Measurements from ENCODE around the gene KCNAB3.

Gene KCNAB3

GRCh38 chr17:7971651-7972050 is 42.0 kb upstream of the KCNAB3 start:
- H3K36me3 Mint-ChIP-seq (ENCODE audit: low read depth) = no peaks in the 10 kb centered on the region
- no peak overlapping the region for H3K27ac Mint-ChIP-seq
- H3K4me1 Mint-ChIP-seq = peaks cover under 1% of the 10 kb centered on the region
- H3K27me3 Mint-ChIP-seq (ENCODE audit: low read depth) = peaks cover 21% of the 10 kb centered on the region
- no peak overlapping the region for H3K4me3 Mint-ChIP-seq
- H3K9me3 Mint-ChIP-seq = peaks cover 17% of the 10 kb centered on the region
- TF ChIP-seq, protein P1, sequence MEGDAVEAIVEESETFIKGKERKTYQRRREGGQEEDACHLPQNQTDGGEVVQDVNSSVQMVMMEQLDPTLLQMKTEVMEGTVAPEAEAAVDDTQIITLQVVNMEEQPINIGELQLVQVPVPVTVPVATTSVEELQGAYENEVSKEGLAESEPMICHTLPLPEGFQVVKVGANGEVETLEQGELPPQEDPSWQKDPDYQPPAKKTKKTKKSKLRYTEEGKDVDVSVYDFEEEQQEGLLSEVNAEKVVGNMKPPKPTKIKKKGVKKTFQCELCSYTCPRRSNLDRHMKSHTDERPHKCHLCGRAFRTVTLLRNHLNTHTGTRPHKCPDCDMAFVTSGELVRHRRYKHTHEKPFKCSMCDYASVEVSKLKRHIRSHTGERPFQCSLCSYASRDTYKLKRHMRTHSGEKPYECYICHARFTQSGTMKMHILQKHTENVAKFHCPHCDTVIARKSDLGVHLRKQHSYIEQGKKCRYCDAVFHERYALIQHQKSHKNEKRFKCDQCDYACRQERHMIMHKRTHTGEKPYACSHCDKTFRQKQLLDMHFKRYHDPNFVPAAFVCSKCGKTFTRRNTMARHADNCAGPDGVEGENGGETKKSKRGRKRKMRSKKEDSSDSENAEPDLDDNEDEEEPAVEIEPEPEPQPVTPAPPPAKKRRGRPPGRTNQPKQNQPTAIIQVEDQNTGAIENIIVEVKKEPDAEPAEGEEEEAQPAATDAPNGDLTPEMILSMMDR (IDR thresholded peaks at IDR 0.05; ENCODE audit: unreplicated experiment in 3 of 3) = no peak

- no peaks in the 10 kb centered on the region for H3K36me3 Mint-ChIP-seq (ENCODE audit: low read depth)
- H3K4me3 Mint-ChIP-seq = no peak overlapping the region
- H3K4me1 Mint-ChIP-seq = no peaks in the 10 kb centered on the region
- TF ChIP-seq, protein P1 (IDR thresholded peaks at IDR 0.05; ENCODE audit: unreplicated experiment in 3 of 3) = no peak
- peaks cover 14% of the 10 kb centered on the region for H3K27me3 Mint-ChIP-seq (ENCODE audit: low read depth)
- H3K9me3 Mint-ChIP-seq = peaks cover 3% of the 10 kb centered on the region
- no peak overlapping the region for H3K27ac Mint-ChIP-seq
Observed at GRCh38 chr17:7969433-7969832, 39.8 kb upstream of the KCNAB3 start.

DNA sequence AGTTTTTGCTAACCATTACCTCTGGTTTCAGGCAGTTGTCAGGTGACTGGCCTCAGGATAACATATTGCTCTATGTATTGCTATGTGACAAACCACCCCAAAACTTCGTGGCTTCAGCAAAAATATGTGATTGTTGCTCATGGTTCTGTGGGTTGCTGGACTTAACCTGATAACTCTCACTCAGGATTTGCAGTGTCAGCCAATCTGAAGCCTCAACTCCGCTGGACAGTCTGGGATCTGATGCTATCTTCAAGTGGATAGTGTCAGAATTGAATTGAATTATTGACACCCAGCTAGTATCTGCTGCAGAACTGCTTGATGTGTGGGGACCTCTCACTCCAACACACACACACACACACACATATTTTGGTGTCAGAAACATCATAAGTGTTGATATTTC is 38.1 kb upstream of the KCNAB3 start:
- TF ChIP-seq, protein P1 (IDR thresholded peaks at IDR 0.05; ENCODE audit: unreplicated experiment in 3 of 3) = no peak
- peaks cover 13% of the 10 kb centered on the region for H3K27me3 Mint-ChIP-seq (ENCODE audit: low read depth)

GRCh38 chr17:7961421-7961820 is 31.8 kb upstream of the KCNAB3 start:
- TF ChIP-seq, protein P1 (IDR thresholded peaks at IDR 0.05; ENCODE audit: unreplicated experiment in 3 of 3) = no peak

More for the DNA sequence above, 38.1 kb upstream of the KCNAB3 start:
- H3K9me3 Mint-ChIP-seq = no peaks in the 10 kb centered on the region
- no peaks in the 10 kb centered on the region for H3K4me1 Mint-ChIP-seq
- no peak overlapping the region for H3K4me3 Mint-ChIP-seq
- no peaks in the 10 kb centered on the region for H3K36me3 Mint-ChIP-seq (ENCODE audit: low read depth)
- no peak overlapping the region for H3K27ac Mint-ChIP-seq

GRCh38 chr17:7959503-7960253 is 30.0 kb upstream of the KCNAB3 start:
- TF ChIP-seq, protein P1 (IDR thresholded peaks at IDR 0.05; ENCODE audit: unreplicated experiment in 3 of 3) = no peak
- Mint-ChIP-seq H3K9me3 (no peaks in the 10 kb centered on the region), H3K27ac (no peak overlapping the region), H3K36me3 (ENCODE audit: low read depth) (no peaks in the 10 kb centered on the region), H3K4me1 (peaks cover 9% of the 10 kb centered on the region), H3K27me3 (ENCODE audit: low read depth) (no peaks in the 10 kb centered on the region), H3K4me3 (no peak overlapping the region)

More at GRCh38 chr17:7961421-7961820, 31.8 kb upstream of the KCNAB3 start:
- H3K4me3 Mint-ChIP-seq = no peak overlapping the region
- no peak overlapping the region for H3K27ac Mint-ChIP-seq
- peaks cover under 1% of the 10 kb centered on the region for H3K4me1 Mint-ChIP-seq
- no peaks in the 10 kb centered on the region for H3K9me3 Mint-ChIP-seq
- H3K36me3 Mint-ChIP-seq (ENCODE audit: low read depth) = no peaks in the 10 kb centered on the region
- H3K27me3 Mint-ChIP-seq (ENCODE audit: low read depth) = no peaks in the 10 kb centered on the region
